IMR-90 (cell line): ENCODE measurements around the gene FAM110A. TPM values are rescaled to one million over a fixed set of nuclear protein-coding genes. Genes with fewer than 3 reads are reported as not detected.

Source experiments
- ATAC-seq: fragments of 200-7000 bp; cut with Tn5 transposase; 2 replicates; pipeline ENCODE4 v1.9.1; 2020; ENCODE audit warnings: low read depth, mild to moderate bottlenecking, moderate library complexity
- BruUV-seq: library from RNA; stranded (reverse); fragments of 400-500 nt; replicated peaks from 2 replicates; lab custom pipeline; 2021; lab: Mats Ljungman, UMichigan
- CTCF ChIA-PET: fragments of 300-600 bp; formaldehyde crosslinking; extraction: SDS; loops from one replicate; lab custom pipeline; 2021; ENCODE audit warnings: antibody characterized with exemption; lab: Yijun Ruan, JAX
- POLR2A ChIA-PET: fragments of 300-600 bp; sonication (Branson Sonifier 250); formaldehyde crosslinking; loops from one replicate; lab custom pipeline; 2022; ENCODE audit warnings: antibody characterized with exemption; ENCODE audit not compliant: unreplicated experiment; lab: Charles Lee
- DNase-seq: peaks from one replicate; pipeline ENCODE4 v3.0.0; 2013
- H2AFZ ChIP-seq: replicated peaks from 2 replicates; pipeline ENCODE3; 2013; ENCODE audit warnings: low read length, mild to moderate bottlenecking; ENCODE audit not compliant: poor library complexity
- H2AK5ac ChIP-seq: 2 replicates; pipeline ENCODE4 v1.6.1; 2013; ENCODE audit warnings: low read depth, low read length, inconsistent platforms
- H2AK9ac ChIP-seq: replicated peaks from 2 replicates; pipeline ENCODE3; 2013; ENCODE audit warnings: mild to moderate bottlenecking, low read depth, low read length, moderate library complexity; ENCODE audit not compliant: poor library complexity
- H2BK120ac ChIP-seq: 2 replicates; pipeline ENCODE4 v1.6.1; 2013; ENCODE audit warnings: low read depth, low read length, inconsistent platforms
- H2BK15ac ChIP-seq: 3 replicates; pipeline ENCODE4 v1.6.1; 2013; ENCODE audit warnings: low read depth, low read length, inconsistent platforms
- H2BK20ac ChIP-seq: 2 replicates; pipeline ENCODE4 v1.6.1; 2013; ENCODE audit warnings: low read depth, mild to moderate bottlenecking, inconsistent platforms, low read length, moderate library complexity
- H2BK5ac ChIP-seq: 2 replicates; pipeline ENCODE4 v1.6.1; 2013; ENCODE audit warnings: mild to moderate bottlenecking, low read depth, low read length, inconsistent platforms; ENCODE audit not compliant: poor library complexity, severe bottlenecking
- H3K14ac ChIP-seq: replicated peaks from 2 replicates; pipeline ENCODE4 v1.6.1; 2013; ENCODE audit warnings: low read depth, low read length, inconsistent platforms
- H3K18ac ChIP-seq: 2 replicates; pipeline ENCODE4 v1.6.1; 2013; ENCODE audit warnings: low read depth, low read length, control low read depth
- H3K23ac ChIP-seq: 2 replicates; pipeline ENCODE4 v1.6.1; 2013; ENCODE audit warnings: low read depth, low read length, inconsistent platforms
- H3K27ac ChIP-seq: 2 replicates; pipeline ENCODE4 v1.5.1; 2013; ENCODE audit warnings: mild to moderate bottlenecking, control low read depth, low read length; ENCODE audit not compliant: insufficient read depth
- H3K27me3 ChIP-seq: 2 replicates; pipeline ENCODE4 v1.6.1; 2013; ENCODE audit warnings: low read length; ENCODE audit not compliant: control insufficient read depth, insufficient read depth
- H3K36me3 ChIP-seq: 2 replicates; pipeline ENCODE4 v1.6.1; 2013; ENCODE audit warnings: low read length, mixed read lengths; ENCODE audit not compliant: control insufficient read depth, insufficient read depth
- H3K4ac ChIP-seq: 2 replicates; pipeline ENCODE4 v1.6.1; 2013; ENCODE audit warnings: low read depth, low read length, inconsistent platforms
- H3K4me1 ChIP-seq: 2 replicates; pipeline ENCODE4 v1.6.1; 2013; ENCODE audit warnings: low read length, mixed read lengths; ENCODE audit not compliant: control insufficient read depth, insufficient read depth
- H3K4me2 ChIP-seq: 2 replicates; pipeline ENCODE4 v1.6.1; 2013; ENCODE audit warnings: low read depth, mild to moderate bottlenecking, control low read depth, low read length, moderate library complexity
- H3K4me3 ChIP-seq: 2 replicates; pipeline ENCODE4 v1.5.1; 2013; ENCODE audit warnings: low read depth, mild to moderate bottlenecking, control low read depth, low read length, moderate library complexity; ENCODE audit not compliant: insufficient read depth
- H3K56ac ChIP-seq: 2 replicates; pipeline ENCODE4 v1.6.1; 2013; ENCODE audit warnings: low read length, inconsistent platforms; ENCODE audit not compliant: insufficient read depth; ENCODE audit errors: extremely low read depth
- H3K79me1 ChIP-seq, 2 experiments: 2 replicates each; pipeline ENCODE4 v1.6.1; 2013; ENCODE audit warnings: low read length in 2 of 2, inconsistent platforms in 1 of 2, low read depth in 1 of 2
- H3K9ac ChIP-seq: 2 replicates; pipeline ENCODE4 v1.6.1; 2013; ENCODE audit warnings: low read depth, low read length, control low read depth
- H3K9me1 ChIP-seq: 2 replicates; pipeline ENCODE4 v1.6.1; 2013; ENCODE audit warnings: low read length, inconsistent platforms; ENCODE audit not compliant: insufficient read depth
- H3K9me3 ChIP-seq: 2 replicates; pipeline ENCODE4 v1.6.1; 2013; ENCODE audit warnings: low read length; ENCODE audit not compliant: control insufficient read depth, insufficient read depth
- H4K20me1 ChIP-seq: 2 replicates; pipeline ENCODE4 v1.6.1; 2013; ENCODE audit warnings: low read length, inconsistent platforms; ENCODE audit not compliant: insufficient read depth
- H4K5ac ChIP-seq: 2 replicates; pipeline ENCODE4 v1.6.1; 2013; ENCODE audit warnings: mild to moderate bottlenecking, low read depth, low read length, control low read depth
- H4K8ac ChIP-seq, 2 experiments: 2 replicates each; pipeline ENCODE4 v1.6.1; 2013; ENCODE audit warnings: low read depth in 2 of 2, low read length in 2 of 2, control low read depth in 1 of 2, inconsistent platforms in 1 of 2
- H4K91ac ChIP-seq: 2 replicates; pipeline ENCODE4 v1.6.1; 2013; ENCODE audit warnings: low read depth, low read length, inconsistent platforms; ENCODE audit not compliant: insufficient read depth
- BHLHE40 ChIP-seq: fragments of 150-350 bp; IDR thresholded peaks from 2 replicates; pipeline ENCODE4 v1.6.1; 2016; ENCODE audit warnings: mild to moderate bottlenecking, low read depth, low read length
- CEBPB ChIP-seq: IDR thresholded peaks from 2 replicates; pipeline ENCODE4 v1.6.1; 2012; ENCODE audit warnings: low read depth, low read length, improper control_type of control experiment
- CHD1 ChIP-seq: IDR thresholded peaks from 2 replicates; pipeline ENCODE4 v1.6.1; 2012; ENCODE audit warnings: low read depth, low read length, improper control_type of control experiment
- FOS ChIP-seq: fragments of 150-350 bp; IDR thresholded peaks from 2 replicates; pipeline ENCODE4 v1.6.1; 2016; ENCODE audit warnings: low read depth, low read length
- MAZ ChIP-seq: IDR thresholded peaks from 2 replicates; pipeline ENCODE4 v1.6.1; 2012; ENCODE audit warnings: low read depth, mild to moderate bottlenecking, low read length, improper control_type of control experiment, moderate library complexity, borderline replicate concordance
- MXI1 ChIP-seq: IDR thresholded peaks from 2 replicates; pipeline ENCODE4 v1.6.1; 2012; ENCODE audit warnings: low read depth, mild to moderate bottlenecking, low read length, moderate library complexity, borderline replicate concordance
- RAD21 ChIP-seq: IDR thresholded peaks from 2 replicates; pipeline ENCODE4 v1.6.1; 2012; ENCODE audit warnings: low read length, improper control_type of control experiment
- RFX5 ChIP-seq: IDR thresholded peaks from 2 replicates; pipeline ENCODE4 v1.8.0; 2012; ENCODE audit warnings: low read depth, mild to moderate bottlenecking, low read length, moderate library complexity
- whole genome bisulfite sequencing, 2 experiments: methylation state at CpG; one replicate each; pipeline versions ENCODE4 v1.1.5 to v1.1.7; 2013; ENCODE audit warnings: missing lambda C conversion rate in 2 of 2; ENCODE audit not compliant: insufficient read length in 1 of 2; ENCODE audit errors: extremely low coverage in 2 of 2; 5-methylcytosine and 5-hydroxymethylcytosine counted together
- dilution Hi-C: fragments of 300-500 bp; cut with HindIII; formaldehyde crosslinking; loops from one replicate; pipeline ENCODE4 v1.14.3; 2018; ENCODE audit warnings: low sequenced_read_pairs; ENCODE audit not compliant: unreplicated experiment
- in situ Hi-C: fragments of 300-500 bp; cut with MboI; formaldehyde crosslinking; loops from 3 replicates; pipeline ENCODE4 v1.14.3; 2019; ENCODE audit warnings: low sequenced_read_pairs, inconsistent platforms, mixed read lengths
- intact Hi-C: fragments of 100-400 bp; cut with micrococcal nuclease; formaldehyde crosslinking; loops from 2 replicates; pipeline ENCODE4 v1.10.0; 2022
- polyA plus RNA-seq, 3 experiments: library from polyadenylated mRNA; depleted of rRNA; stranded (reverse); fragments of >200 nt; gene quantifications; 2 replicates each; pipeline ENCODE4 v1.2.3, GENCODE V29; 2012; ENCODE audit warnings: low replicate concordance in 1 of 3
- total RNA-seq: library from RNA; depleted of rRNA; stranded (reverse); fragments of >200 nt; gene quantifications from 2 replicates; pipeline ENCODE4 v1.2.3, GENCODE V29; 2012
- TF ChIP-seq, protein P1 (sequence below): fragments of 150-350 bp; IDR thresholded peaks from 2 replicates; pipeline ENCODE4 v1.6.1; 2017; ENCODE audit warnings: mild to moderate bottlenecking, antibody characterized with exemption, low read length, low read depth

The FAM110A gene
- total and polyA plus RNA-seq, 2 of the 4 experiments (the other 2 are of a cell fraction) = 0.36 to 3.6 TPM

DNA sequence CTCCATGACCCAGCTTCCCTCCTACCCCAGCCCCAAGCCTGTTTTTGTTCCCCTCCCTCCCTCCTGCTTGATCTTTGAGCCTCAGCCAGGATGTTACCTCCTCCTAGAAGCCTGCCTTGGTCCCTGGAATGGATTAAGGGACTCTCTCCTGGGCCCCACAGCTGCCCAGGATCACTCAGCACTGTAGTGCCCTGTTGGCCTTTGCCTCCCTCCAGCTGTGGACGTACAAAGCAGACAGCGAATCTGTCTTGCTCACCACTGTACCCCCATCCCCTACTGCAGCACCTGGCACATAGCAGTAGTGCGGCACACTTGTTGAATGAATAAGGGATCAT is 11.8 kb upstream of the FAM110A start:
- no peak overlapping the region for H2BK5ac ChIP-seq
- no TSS peak for BruUV-seq
- no peak overlapping the region for H3K14ac ChIP-seq
- H2AK5ac ChIP-seq = no peak overlapping the region
- in situ Hi-C loops = loop anchor here (10.0 kb wide), 1 partner anchor 293 kb away; the partner anchor contains the start of gene PSMF1
- no peak overlapping the region for H3K4me2 ChIP-seq
- H2BK15ac ChIP-seq = no peak overlapping the region
- no peaks in the 10 kb centered on the region for H4K20me1 ChIP-seq
- H3K79me1 ChIP-seq = no peaks in the 10 kb centered on the region
- no peak overlapping the region for H2AFZ ChIP-seq
- no peak overlapping the region for H4K91ac ChIP-seq
- ChIA-PET CTCF (no interaction called here), POLR2A (no interaction called here)
- no peak overlapping the region for H4K8ac ChIP-seq
- H3K27ac ChIP-seq = no peak overlapping the region
- H4K5ac ChIP-seq = no peak overlapping the region
- ATAC-seq = no peak
- H3K9ac ChIP-seq = no peak overlapping the region
- no peak overlapping the region for H3K56ac ChIP-seq
- H3K9me1 ChIP-seq = no peaks in the 10 kb centered on the region
- no peak overlapping the region for H2BK20ac ChIP-seq
- no peaks in the 10 kb centered on the region for H3K9me3 ChIP-seq
- dilution Hi-C loops = no loop called here
- H3K18ac ChIP-seq = no peak overlapping the region
- no peak overlapping the region for H3K4me3 ChIP-seq
- H3K27me3 ChIP-seq = no peaks in the 10 kb centered on the region; the same call in 1 of the 2 replicates
- no peak overlapping the region for H3K4ac ChIP-seq
- H3K4me1 ChIP-seq = no peaks in the 10 kb centered on the region
- no peak overlapping the region for H3K23ac ChIP-seq
- WGBS, 2 experiments = no CpG with 5 or more reads among the region's 3 CpGs
- H2BK120ac ChIP-seq = no peak overlapping the region
- TF ChIP-seq CEBPB (no peak), CHD1 (no peak), RAD21 (no peak), MAZ (no peak), FOS (no peak), BHLHE40 (no peak), MXI1 (no peak), RFX5 (no peak)
- TF ChIP-seq, protein P1, sequence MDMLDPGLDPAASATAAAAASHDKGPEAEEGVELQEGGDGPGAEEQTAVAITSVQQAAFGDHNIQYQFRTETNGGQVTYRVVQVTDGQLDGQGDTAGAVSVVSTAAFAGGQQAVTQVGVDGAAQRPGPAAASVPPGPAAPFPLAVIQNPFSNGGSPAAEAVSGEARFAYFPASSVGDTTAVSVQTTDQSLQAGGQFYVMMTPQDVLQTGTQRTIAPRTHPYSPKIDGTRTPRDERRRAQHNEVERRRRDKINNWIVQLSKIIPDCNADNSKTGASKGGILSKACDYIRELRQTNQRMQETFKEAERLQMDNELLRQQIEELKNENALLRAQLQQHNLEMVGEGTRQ = no peak
- intact Hi-C loops = no loop called here
- no peak for DNase-seq
- H2AK9ac ChIP-seq = no peak overlapping the region
- no peaks in the 10 kb centered on the region for H3K36me3 ChIP-seq
